Chondrocyte (in vitro differentiated cells): ENCODE results near the gene RCAN2. TPM values are rescaled to one million over a fixed set of nuclear protein-coding genes. Genes with fewer than 3 reads are reported as not detected.
A peak's percentile ranks its signal among the peaks of the same experiment; 100 is the strongest.

Source experiments
- DNase-seq: peaks from one replicate; pipeline ENCODE4 v3.0.0; 2021; ENCODE audit warnings: mixed read lengths, low spot score
- H3K27ac Mint-ChIP-seq: one replicate; pipeline ENCODE4 v1.8.0; 2021; ENCODE audit warnings: mild to moderate bottlenecking, moderate library complexity, mixed read lengths; ENCODE audit not compliant: unreplicated experiment
- H3K27me3 Mint-ChIP-seq: 2 replicates; pipeline ENCODE4 v1.8.0; 2021; ENCODE audit warnings: low read depth, mixed read lengths
- H3K36me3 Mint-ChIP-seq: 2 replicates; pipeline ENCODE4 v1.8.0; 2021; ENCODE audit warnings: low read depth, mixed read lengths
- H3K4me1 Mint-ChIP-seq: 2 replicates; pipeline ENCODE4 v1.8.0; 2021; ENCODE audit warnings: low read depth, mild to moderate bottlenecking, mixed read lengths
- H3K4me3 Mint-ChIP-seq: one replicate; pipeline ENCODE4 v1.8.0; 2021; ENCODE audit warnings: mild to moderate bottlenecking, moderate library complexity, mixed read lengths; ENCODE audit not compliant: unreplicated experiment
- H3K9me3 Mint-ChIP-seq: 2 replicates; pipeline ENCODE4 v1.8.0; 2021; ENCODE audit warnings: low read depth, mixed read lengths
- CTCF ChIP-seq: fragments of 200-600 bp; sonication (generic); IDR thresholded peaks from 2 replicates; pipeline ENCODE4 v1.5.0; 2021; ENCODE audit warnings: antibody characterized with exemption, mild to moderate bottlenecking, moderate library complexity
- long read RNA-seq: library from polyadenylated mRNA; stranded (forward); transcript quantifications from one replicate; pipeline ENCODE4 v2.0.0, GENCODE V29; 2021
- total RNA-seq: library from RNA; stranded (reverse); gene quantifications from 3 replicates; pipeline ENCODE4 v1.2.1, GENCODE V29; 2021

The RCAN2 gene
- total RNA-seq, result 3.7 to 23.9 TPM (median 23.8 TPM) in 3 replicates
- long read RNA-seq, partial matches to known transcripts, result 0 of 7 reads
- long read RNA-seq, other reads (novel, unspliced or antisense), result 7 of 7 reads

GRCh38 chr6:46491201-46491627, at the start of gene RCAN2:
RCAN2 (minus strand) TSS chr6:46491449.
- peaks cover 12% of the 10 kb centered on the region for H3K27me3 Mint-ChIP-seq
- TF ChIP-seq CTCF, result no peak
- no peaks in the 10 kb centered on the region for H3K9me3 Mint-ChIP-seq
- peak within 1 kb of the TSS; percentile 76 for H3K4me3 Mint-ChIP-seq
- DNase-seq, result peak; percentile 77
- no peak within 1 kb of the TSS for H3K27ac Mint-ChIP-seq
- H3K4me1 Mint-ChIP-seq, result peaks cover 20% of the 10 kb centered on the region
- no peaks in the 10 kb centered on the region for H3K36me3 Mint-ChIP-seq

GRCh38 chr6:46539866-46540265, 48.6 kb upstream of the RCAN2 start:
- Mint-ChIP-seq H3K27me3 (peaks cover 11% of the 10 kb centered on the region), H3K4me3 (no peak overlapping the region), H3K4me1 (no peaks in the 10 kb centered on the region), H3K9me3 (peaks cover 30% of the 10 kb centered on the region), H3K27ac (no peak overlapping the region), H3K36me3 (peaks cover 17% of the 10 kb centered on the region)
- TF ChIP-seq CTCF, result no peak
- DNase-seq, result no peak

GRCh38 chr6:46538800-46539480, 47.7 kb upstream of the RCAN2 start:
- no peaks in the 10 kb centered on the region for H3K4me1 Mint-ChIP-seq
- H3K9me3 Mint-ChIP-seq, result peaks cover 21% of the 10 kb centered on the region
- DNase-seq, result no peak
- no peak for TF ChIP-seq CTCF
- no peak overlapping the region for H3K27ac Mint-ChIP-seq
- peaks cover 12% of the 10 kb centered on the region for H3K36me3 Mint-ChIP-seq
- H3K4me3 Mint-ChIP-seq, result no peak overlapping the region
- H3K27me3 Mint-ChIP-seq, result peaks cover 11% of the 10 kb centered on the region

DNA sequence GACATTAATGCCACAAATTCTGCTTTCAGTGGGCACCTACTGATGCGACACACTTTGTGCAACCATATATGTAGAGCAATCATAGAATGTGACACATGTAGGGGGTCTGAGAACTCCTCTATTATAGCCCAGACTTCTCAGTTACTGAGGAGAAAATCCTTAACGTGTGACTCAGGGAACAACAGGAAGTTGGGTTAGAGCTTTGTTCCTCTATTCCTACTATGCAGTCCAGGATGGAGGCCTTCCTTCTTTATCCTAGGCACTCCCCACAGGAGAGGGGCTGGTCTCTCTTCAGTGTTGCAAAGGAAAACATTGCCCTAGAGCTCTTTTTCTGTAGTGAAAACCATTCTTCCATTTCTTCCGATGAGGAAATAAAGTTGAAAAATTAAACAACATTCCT, 39.6 kb upstream of the RCAN2 start:
- Mint-ChIP-seq H3K27me3 (no peaks in the 10 kb centered on the region), H3K4me3 (no peak overlapping the region), H3K36me3 (peaks cover 2% of the 10 kb centered on the region), H3K9me3 (peaks cover 4% of the 10 kb centered on the region), H3K4me1 (peaks cover 35% of the 10 kb centered on the region), H3K27ac (no peak overlapping the region)
- TF ChIP-seq CTCF, result no peak
- no peak for DNase-seq

DNA sequence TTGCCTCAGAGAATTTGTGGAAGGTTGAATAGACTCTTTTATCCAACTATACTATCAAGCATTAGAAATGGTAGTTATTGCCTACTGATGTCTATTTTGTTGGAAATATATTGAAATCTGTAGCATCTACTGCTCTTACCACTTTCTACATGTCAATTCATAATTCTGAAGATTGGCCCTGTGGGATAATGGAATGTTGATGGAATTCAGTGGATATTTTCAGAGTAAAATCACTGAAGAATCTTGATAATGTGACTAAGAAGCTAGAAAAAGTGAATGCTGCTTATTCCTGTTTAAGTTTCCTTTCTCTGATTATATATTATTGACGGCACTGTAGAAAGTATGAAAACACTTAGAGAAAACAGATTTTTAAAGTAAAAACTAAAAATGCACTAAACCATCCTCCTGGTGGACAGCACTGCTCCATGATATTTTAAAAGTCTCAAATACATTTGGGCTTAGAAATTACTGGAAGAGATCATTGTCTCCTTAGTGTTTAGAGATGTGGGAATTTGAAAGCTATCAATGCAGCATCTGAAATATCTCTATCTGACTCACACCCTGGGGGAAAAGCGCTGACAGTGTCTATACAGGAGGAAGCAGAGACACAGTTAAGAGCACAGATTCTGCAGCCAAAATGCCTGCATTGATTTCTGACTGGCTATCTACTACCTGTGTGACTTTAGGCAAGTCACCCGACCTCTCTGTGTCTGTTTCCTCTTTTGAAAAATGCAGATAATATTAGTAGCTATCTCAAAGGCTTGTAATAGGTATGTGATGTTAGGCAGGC, 37.9 kb upstream of the RCAN2 start:
- peaks cover 42% of the 10 kb centered on the region for H3K4me1 Mint-ChIP-seq
- H3K9me3 Mint-ChIP-seq, result no peaks in the 10 kb centered on the region
- no peaks in the 10 kb centered on the region for H3K36me3 Mint-ChIP-seq
- TF ChIP-seq CTCF, result no peak
- no peaks in the 10 kb centered on the region for H3K27me3 Mint-ChIP-seq
- DNase-seq, result no peak
- peak overlapping the region; percentile 79 for H3K27ac Mint-ChIP-seq
- H3K4me3 Mint-ChIP-seq, result no peak overlapping the region
